Rectal smooth muscle tissue (tissue), 1 donor: ENCODE results near the gene HPGDS.
"Not testable (repeated sequence)": the region's sequence is repeated elsewhere in the genome, so short reads cannot be mapped to it uniquely, and the experiment has no call there.

Source experiments
- H3K27ac ChIP-seq: one replicate; pipeline ENCODE4 v1.7.0; 2013; ENCODE audit warnings: low read depth, low read length, inconsistent platforms
- H3K27me3 ChIP-seq: one replicate; pipeline ENCODE4 v1.7.0; 2013; ENCODE audit warnings: low read length; ENCODE audit not compliant: control insufficient read depth, insufficient read depth
- H3K36me3 ChIP-seq: one replicate; pipeline ENCODE4 v1.7.0; 2013; ENCODE audit warnings: low read length; ENCODE audit not compliant: control insufficient read depth, insufficient read depth
- H3K4me1 ChIP-seq: one replicate; pipeline ENCODE4 v1.7.0; 2013; ENCODE audit warnings: low read length; ENCODE audit not compliant: control insufficient read depth, insufficient read depth
- H3K4me3 ChIP-seq: one replicate; pipeline ENCODE4 v1.7.0; 2013; ENCODE audit warnings: low read length
- H3K9ac ChIP-seq: one replicate; pipeline ENCODE4 v1.7.0; 2013; ENCODE audit warnings: low read length

Gene HPGDS

DNA sequence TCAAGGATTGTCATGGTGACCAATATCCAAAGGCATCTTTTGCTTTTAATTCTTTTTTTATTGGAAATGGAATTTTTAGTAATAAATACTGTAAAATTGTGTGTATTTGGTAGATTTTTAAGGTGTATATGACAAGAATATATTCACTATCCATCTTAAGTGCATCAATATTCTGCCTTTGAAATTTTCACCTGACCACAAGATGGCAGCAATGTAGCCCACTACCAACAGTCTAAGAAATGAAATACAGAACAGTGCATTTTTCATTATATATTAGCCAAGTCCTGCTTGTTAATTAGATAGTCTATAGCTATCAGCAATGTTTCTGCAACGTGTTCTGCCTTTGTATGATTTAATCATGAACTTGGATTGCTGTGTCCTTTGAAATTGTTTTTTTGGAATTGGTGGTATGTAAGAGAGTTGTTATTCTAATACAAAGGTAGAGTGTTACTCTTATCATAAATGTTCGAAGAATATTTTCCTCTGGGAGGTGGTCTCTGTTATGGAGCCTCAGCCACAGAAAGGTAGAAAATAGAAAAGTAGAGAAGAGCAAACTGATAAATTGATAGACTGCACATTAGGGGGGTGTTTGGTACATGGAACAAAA lies 38.2 kb downstream of the HPGDS start:
- Histone ChIP-seq H3K4me3 (no peak overlapping the region), H3K36me3 (no peaks in the 10 kb centered on the region)

DNA sequence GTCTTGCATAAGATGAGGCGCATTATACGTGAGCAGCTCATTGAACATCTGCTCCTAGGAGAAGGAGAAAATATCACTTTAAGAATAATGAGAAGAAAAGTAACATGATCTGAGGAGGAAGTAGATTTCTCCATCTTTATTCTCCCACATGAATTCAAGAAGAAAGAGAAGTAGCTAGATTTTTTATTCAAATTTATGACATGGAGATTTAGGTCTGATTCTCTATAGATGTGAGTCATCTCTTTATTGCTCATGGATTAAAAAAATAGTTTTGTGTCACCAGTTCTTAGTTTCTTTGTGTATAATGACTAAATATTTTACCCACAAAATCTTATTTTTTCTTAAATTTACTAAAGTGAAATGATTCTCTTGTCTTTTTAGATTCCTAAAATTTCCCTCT lies 40.4 kb downstream of the HPGDS start:
- H3K36me3 ChIP-seq = no peaks in the 10 kb centered on the region
- H3K4me3 ChIP-seq = no peak overlapping the region
- no peaks in the 10 kb centered on the region for H3K4me1 ChIP-seq
- no peak overlapping the region for H3K27ac ChIP-seq
- H3K27me3 ChIP-seq = no peaks in the 10 kb centered on the region
- H3K9ac ChIP-seq = no peak overlapping the region

More for the DNA sequence above, 38.2 kb downstream of the HPGDS start:
- no peaks in the 10 kb centered on the region for H3K4me1 ChIP-seq
- no peak overlapping the region for H3K9ac ChIP-seq
- H3K27me3 ChIP-seq = no peaks in the 10 kb centered on the region
- no peak overlapping the region for H3K27ac ChIP-seq

DNA sequence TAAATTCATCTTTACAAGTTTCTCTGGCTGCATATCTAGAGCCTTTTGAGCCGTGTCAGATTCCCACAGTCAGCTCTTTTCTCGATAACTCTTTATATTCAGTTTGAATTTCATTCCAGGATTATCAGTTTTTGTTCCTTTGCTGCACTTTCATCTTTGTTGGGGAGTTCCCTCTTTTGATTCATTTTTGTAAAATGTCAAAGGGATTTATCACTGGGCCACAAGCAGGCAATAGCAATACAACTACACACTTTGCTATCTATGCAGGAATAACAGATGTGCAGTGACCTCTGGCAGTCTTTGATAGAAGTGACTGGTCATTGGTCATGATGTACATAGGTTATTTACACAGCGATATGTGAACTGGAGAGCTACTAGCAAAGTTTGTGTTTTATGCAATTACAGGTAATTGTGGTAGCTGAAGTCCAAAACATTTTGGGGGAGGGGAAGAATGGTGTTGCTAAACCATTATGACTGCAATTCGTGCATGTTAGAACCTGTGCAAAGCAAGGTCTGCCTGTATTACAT lies 43.8 kb downstream of the HPGDS start:
- Histone ChIP-seq H3K4me1 (no peaks in the 10 kb centered on the region), H3K4me3 (no peak overlapping the region), H3K9ac (no peak overlapping the region), H3K36me3 (no peaks in the 10 kb centered on the region), H3K27ac (no peak overlapping the region), H3K27me3 (no peaks in the 10 kb centered on the region)

DNA sequence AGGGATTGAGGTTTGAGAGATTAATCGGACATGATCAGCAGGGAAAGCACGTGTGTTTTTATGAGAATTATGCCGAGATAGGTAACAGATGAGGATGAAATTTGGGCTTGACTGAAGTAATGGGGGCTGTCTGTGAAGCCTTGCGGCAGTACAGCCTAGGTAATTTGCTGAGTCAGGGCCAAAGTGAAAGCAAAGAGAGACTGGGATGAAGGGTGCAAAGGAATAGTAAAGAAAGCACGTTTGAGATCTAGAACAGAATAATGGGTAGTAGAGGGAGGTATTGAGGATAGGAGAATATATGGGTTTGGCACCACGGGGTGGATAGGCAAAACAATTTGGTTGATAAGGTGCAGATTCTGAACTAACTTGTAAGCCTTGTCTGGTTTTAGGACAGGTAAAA lies 47.2 kb downstream of the HPGDS start:
- not testable (repeated sequence) for H3K4me3 ChIP-seq, H3K9ac ChIP-seq, H3K4me1 ChIP-seq, H3K27ac ChIP-seq, H3K36me3 ChIP-seq, H3K27me3 ChIP-seq

DNA sequence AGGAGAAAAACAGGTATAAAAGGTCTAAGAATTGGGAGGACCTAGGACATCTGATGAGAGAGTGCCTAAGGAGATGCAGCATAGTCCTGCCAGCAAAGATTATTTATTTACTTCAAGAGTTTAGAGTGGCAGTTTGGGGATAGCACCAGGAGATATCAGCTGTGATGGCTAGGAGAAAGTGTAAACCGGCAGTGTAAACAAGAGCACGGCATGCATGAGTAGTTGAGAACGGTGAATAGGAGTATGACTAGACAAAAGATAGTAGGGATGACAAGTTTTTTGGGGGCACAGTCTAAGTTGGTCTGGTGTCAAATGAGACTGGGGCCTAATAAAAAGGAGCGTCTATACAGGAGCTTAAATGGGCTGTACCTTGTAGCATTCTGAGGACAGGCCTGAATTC lies 48.7 kb downstream of the HPGDS start:
- not testable (repeated sequence) for H3K36me3 ChIP-seq, H3K4me3 ChIP-seq, H3K4me1 ChIP-seq, H3K27ac ChIP-seq, H3K27me3 ChIP-seq, H3K9ac ChIP-seq

DNA sequence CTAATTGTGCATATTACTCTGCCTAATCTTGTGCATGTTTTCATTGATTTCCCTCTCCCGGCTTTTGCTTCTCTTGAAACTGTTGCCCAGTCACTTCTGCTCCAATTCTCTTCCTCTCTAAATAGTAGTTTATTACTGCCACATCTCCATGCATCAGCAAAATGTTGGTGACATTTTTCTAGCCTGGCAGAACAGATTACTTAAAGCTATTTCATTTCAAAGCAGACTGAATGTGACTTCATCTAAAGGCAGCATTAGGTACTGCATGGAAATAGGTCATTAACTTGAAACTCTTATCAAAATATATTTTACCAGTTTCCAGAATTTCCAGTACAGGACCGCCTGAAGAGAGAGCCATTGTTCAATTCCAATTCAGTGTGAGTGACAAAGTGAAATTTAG lies 52.4 kb downstream of the HPGDS start:
- H3K4me3 ChIP-seq = no peak overlapping the region
- H3K4me1 ChIP-seq = no peaks in the 10 kb centered on the region
- H3K9ac ChIP-seq = no peak overlapping the region
- peaks cover 2% of the 10 kb centered on the region for H3K36me3 ChIP-seq
- H3K27me3 ChIP-seq = no peaks in the 10 kb centered on the region
- no peak overlapping the region for H3K27ac ChIP-seq

DNA sequence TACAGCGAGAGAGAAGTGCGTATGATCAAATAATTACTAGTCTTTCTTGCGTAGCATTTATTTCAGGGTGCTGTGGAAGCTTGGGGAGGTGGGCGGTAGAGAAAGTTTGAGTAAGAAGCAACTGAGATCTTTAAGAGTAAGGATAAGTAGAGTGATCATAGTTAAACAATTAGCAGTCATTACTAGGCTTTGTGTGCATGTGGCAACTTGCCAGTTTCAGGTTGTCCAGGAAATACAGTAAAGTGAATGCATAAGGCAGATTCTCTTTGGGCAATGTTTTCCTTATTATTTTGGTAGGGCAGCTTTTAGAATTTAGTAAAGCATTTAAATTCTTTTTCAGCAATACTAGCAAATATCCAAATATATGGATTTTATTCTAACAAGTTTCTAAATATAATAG lies 57.0 kb downstream of the HPGDS start:
- Histone ChIP-seq H3K4me3 (no peak overlapping the region), H3K9ac (no peak overlapping the region), H3K27ac (no peak overlapping the region), H3K4me1 (no peaks in the 10 kb centered on the region), H3K36me3 (no peaks in the 10 kb centered on the region), H3K27me3 (no peaks in the 10 kb centered on the region)

DNA sequence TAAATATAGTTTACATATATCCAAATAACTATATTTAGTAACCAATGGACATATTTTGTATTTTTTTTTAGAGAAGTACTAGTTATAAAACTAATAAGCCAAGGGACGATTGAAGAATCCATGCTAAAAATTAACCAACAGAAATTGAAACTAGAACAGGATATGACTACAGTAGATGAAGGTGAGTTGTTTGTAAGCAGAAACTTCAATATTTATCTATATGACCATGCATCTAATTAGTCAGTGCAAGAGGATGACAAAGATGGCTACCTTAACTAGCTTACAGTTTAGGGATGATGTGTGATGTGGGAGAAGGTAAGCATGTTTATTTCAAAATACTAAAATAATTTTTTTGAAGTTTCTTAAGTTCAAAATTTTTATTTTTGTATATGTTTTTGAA lies 57.7 kb downstream of the HPGDS start:
- Histone ChIP-seq H3K9ac (no peak overlapping the region), H3K36me3 (no peaks in the 10 kb centered on the region), H3K4me3 (no peak overlapping the region)

DNA sequence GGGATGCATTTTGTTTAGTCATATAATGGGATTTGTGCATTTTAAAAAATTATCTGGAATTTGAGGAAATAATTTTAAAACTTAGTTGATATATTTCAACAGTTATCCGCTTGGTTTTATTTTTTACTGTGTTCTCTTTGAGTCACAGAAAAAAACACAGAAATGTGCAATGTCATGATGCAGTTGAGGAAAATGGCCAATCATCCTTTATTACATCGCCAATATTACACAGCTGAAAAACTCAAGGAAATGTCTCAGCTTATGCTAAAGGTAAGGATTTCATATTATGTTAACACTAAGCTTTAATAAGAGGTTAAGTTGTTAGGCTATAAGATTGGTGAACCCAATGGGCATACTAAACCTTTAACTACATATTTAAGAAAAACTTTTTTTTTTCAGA lies 63.9 kb downstream of the HPGDS start:
- Histone ChIP-seq H3K27ac (no peak overlapping the region), H3K4me3 (no peak overlapping the region), H3K27me3 (no peaks in the 10 kb centered on the region), H3K4me1 (no peaks in the 10 kb centered on the region), H3K9ac (no peak overlapping the region), H3K36me3 (peaks cover 2% of the 10 kb centered on the region)

More for the DNA sequence above, 57.7 kb downstream of the HPGDS start:
- no peaks in the 10 kb centered on the region for H3K4me1 ChIP-seq
- no peaks in the 10 kb centered on the region for H3K27me3 ChIP-seq
- no peak overlapping the region for H3K27ac ChIP-seq

DNA sequence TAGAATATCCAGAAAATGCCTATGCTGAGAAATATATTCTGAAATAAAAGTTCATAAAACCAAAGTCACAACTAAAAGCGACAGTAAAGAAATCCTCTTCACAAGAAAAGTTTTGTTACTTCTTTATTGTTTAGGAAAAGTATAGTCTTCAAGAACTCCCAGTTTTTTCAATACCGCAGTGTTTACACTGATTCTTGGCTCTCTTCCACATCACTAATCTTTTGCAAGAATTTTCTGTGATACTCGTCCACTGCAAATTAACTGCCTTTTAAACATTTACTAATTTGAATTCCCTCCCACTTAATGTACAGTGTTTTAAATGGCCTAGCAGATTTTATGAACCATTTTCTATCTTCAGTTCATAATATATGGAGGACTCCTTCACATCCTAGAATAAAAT lies 65.1 kb downstream of the HPGDS start:
- Histone ChIP-seq H3K27me3 (no peaks in the 10 kb centered on the region), H3K36me3 (peaks cover 2% of the 10 kb centered on the region), H3K27ac (no peak overlapping the region), H3K4me1 (no peaks in the 10 kb centered on the region), H3K4me3 (no peak overlapping the region), H3K9ac (no peak overlapping the region)

DNA sequence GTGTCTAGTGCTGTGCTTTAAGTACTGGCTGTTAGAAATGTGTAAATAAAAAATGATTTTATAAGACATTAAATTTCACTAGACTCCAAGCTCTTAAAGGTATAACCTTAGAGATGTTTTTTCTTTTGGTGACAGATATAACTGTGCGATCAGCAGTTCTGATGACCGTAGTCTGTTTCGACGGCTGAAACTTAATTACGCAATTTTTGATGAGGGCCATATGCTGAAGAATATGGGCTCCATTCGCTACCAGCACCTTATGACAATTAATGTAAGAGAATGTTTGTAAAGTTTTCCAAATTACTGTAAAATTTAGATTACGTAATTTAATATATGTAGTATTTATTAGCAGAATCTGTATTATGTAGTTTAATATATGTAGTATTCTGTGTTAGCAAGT lies 66.4 kb downstream of the HPGDS start:
- Histone ChIP-seq H3K4me1 (no peaks in the 10 kb centered on the region), H3K9ac (no peak overlapping the region), H3K4me3 (no peak overlapping the region), H3K36me3 (peaks cover 2% of the 10 kb centered on the region), H3K27me3 (no peaks in the 10 kb centered on the region), H3K27ac (no peak overlapping the region)

DNA sequence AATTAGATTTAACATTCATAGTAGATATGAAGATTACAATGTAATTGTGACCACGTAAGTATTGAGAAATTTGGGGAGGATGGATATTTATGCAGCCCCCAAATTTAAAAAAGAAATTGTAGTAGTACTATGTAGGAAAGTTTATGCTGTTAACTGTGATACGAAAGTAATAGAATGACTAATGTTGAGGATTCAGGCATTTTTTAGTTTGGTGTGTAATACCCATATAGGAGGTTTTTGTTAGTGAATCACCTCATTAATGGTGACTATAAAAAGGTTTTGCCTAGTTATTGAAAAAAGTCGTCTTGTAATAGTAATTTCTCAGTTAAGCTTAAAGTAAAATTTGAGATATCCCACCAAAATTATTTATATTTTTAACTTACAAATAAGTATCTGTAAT lies 67.7 kb downstream of the HPGDS start:
- Histone ChIP-seq H3K4me1 (no peaks in the 10 kb centered on the region), H3K27ac (no peak overlapping the region), H3K27me3 (no peaks in the 10 kb centered on the region), H3K36me3 (peaks cover 2% of the 10 kb centered on the region), H3K4me3 (no peak overlapping the region), H3K9ac (no peak overlapping the region)

DNA sequence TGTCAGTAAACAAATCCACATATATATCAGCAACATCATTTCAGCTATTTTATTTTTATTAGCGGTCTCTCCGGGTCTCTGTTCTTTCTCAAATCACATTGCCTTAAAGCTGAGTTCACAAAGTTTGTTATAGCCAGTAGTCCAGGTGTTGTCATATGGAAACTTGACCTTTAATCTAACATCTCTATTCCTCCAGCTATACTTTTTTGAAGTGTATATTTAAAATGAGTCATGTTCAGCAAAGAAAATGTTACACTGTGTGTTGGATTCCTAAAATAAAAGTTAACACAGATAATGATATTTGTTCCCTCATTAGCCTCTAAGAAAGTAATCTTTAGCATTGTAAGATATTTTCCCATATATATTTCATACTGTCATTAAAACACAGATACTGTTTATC lies 71.4 kb downstream of the HPGDS start:
- Histone ChIP-seq H3K27ac (no peak overlapping the region), H3K9ac (no peak overlapping the region), H3K4me1 (no peaks in the 10 kb centered on the region), H3K27me3 (no peaks in the 10 kb centered on the region), H3K4me3 (no peak overlapping the region), H3K36me3 (peaks cover 1% of the 10 kb centered on the region)
